HCT116 (cell line): ENCODE results near the gene GPR37L1. TPM values are rescaled to one million over a fixed set of nuclear protein-coding genes. Genes with fewer than 3 reads are reported as not detected.
A peak's percentile ranks its signal among the peaks of the same experiment; 100 is the strongest.
"Not testable (repeated sequence)": the region's sequence is repeated elsewhere in the genome, so short reads cannot be mapped to it uniquely, and the experiment has no call there.

Experiments
- ATAC-seq: fragments of 200-7000 bp; cut with Tn5 transposase; 2 replicates; pipeline ENCODE4 v1.9.1; 2020; ENCODE audit warnings: mild to moderate bottlenecking, moderate library complexity
- BruUV-seq: library from RNA; stranded (reverse); fragments of 400-500 nt; replicated peaks from 2 replicates; lab custom pipeline; 2021; lab: Mats Ljungman, UMichigan
- CTCF ChIA-PET: fragments of 300-600 bp; sonication (Branson Sonifier 250); formaldehyde crosslinking; loops from one replicate; lab custom pipeline; 2021; ENCODE audit warnings: antibody characterized with exemption; lab: Charles Lee
- POLR2A ChIA-PET: fragments of 300-600, 350-600 bp; sonication (Branson Sonifier 250); formaldehyde crosslinking; loops from one replicate; lab custom pipeline; 2021; ENCODE audit warnings: antibody characterized with exemption; lab: Charles Lee
- RAD21 ChIA-PET, 2 experiments: fragments of 300-600 bp; sonication (Branson Sonifier 250); formaldehyde crosslinking; loops; one replicate each; lab custom pipeline; 2023; ENCODE audit warnings: low total read pairs in 2 of 2; ENCODE audit not compliant: uncharacterized antibody in 2 of 2, unreplicated experiment in 2 of 2, low non-redundant PET in 1 of 2; lab: Charles Lee
- DNase-seq: peaks from one replicate; pipeline ENCODE4 v3.0.0-alpha.2; 2010; ENCODE audit warnings: low read depth, low spot score
- H2AFZ ChIP-seq: fragments of 200-600 bp; shearing (Covaris generic), sonication (generic); 2 replicates; pipeline ENCODE4 v1.6.1; 2017; ENCODE audit warnings: low read depth, mixed run types, mixed read lengths, antibody characterized with exemption, low read length; ENCODE audit not compliant: poor library complexity, severe bottlenecking
- H3K27ac ChIP-seq: 2 replicates; pipeline ENCODE4 v1.5.1; 2012; ENCODE audit warnings: low read depth, low read length
- H3K27me3 ChIP-seq: fragments of 200-600 bp; sonication (generic); 2 replicates; pipeline ENCODE4 v1.6.1; 2016; ENCODE audit warnings: mixed run types, low read length, mixed read lengths; ENCODE audit not compliant: insufficient read depth
- H3K36me3 ChIP-seq, 2 experiments: fragments of 200-500 bp in 1 of 2; fragments of 200-600 bp in 1 of 2; sonication (Bioruptor generic) in 1 of 2; sonication (generic) in 1 of 2; 2 replicates each; pipeline versions ENCODE4 v1.5.1 to v1.6.1; 2014 to 2016; ENCODE audit warnings: low read length in 2 of 2, inconsistent platforms in 1 of 2, mixed read lengths in 1 of 2, mixed run types in 1 of 2; ENCODE audit not compliant: insufficient read depth in 2 of 2, control insufficient read depth in 1 of 2
- H3K4me1 ChIP-seq, 2 experiments: fragments of 200-600 bp in 1 of 2; sonication (generic) in 1 of 2; 2 replicates each; pipeline versions ENCODE4 v1.5.1 to v1.6.1; 2012 to 2017; ENCODE audit warnings: low read length in 2 of 2, inconsistent platforms in 1 of 2, mild to moderate bottlenecking in 1 of 2, mixed read lengths in 1 of 2, mixed run types in 1 of 2, moderate library complexity in 1 of 2; ENCODE audit not compliant: insufficient read depth in 2 of 2, control insufficient read depth in 1 of 2
- H3K4me2 ChIP-seq: fragments of 200-600 bp; sonication (generic); 2 replicates; pipeline ENCODE4 v1.6.1; 2017; ENCODE audit warnings: mixed run types, low read length, mixed read lengths
- H3K4me3 ChIP-seq, 2 experiments: fragments of 200-600 bp in 1 of 2; sonication (generic) in 1 of 2; replicated peaks in 1 of 2; 2 replicates each; pipeline ENCODE4 v1.5.1; 2011 to 2016; ENCODE audit warnings: low read length in 2 of 2, control low read depth in 1 of 2, low read depth in 1 of 2, mild to moderate bottlenecking in 1 of 2, mixed read lengths in 1 of 2, mixed run types in 1 of 2
- H3K79me2 ChIP-seq: fragments of 200-600 bp; sonication (generic); 2 replicates; pipeline ENCODE4 v1.6.1; 2017; ENCODE audit warnings: mild to moderate bottlenecking, mixed run types, low read length, moderate library complexity, mixed read lengths; ENCODE audit not compliant: insufficient read depth
- H3K9ac ChIP-seq: fragments of 200-600 bp; sonication (generic); 2 replicates; pipeline ENCODE4 v1.6.1; 2016; ENCODE audit warnings: low read length, mixed read lengths
- H3K9me2 ChIP-seq: fragments of 200-600 bp; sonication (generic), shearing (Covaris generic); 2 replicates; pipeline ENCODE4 v1.6.1; 2017; ENCODE audit warnings: mixed run types, mild to moderate bottlenecking, moderate library complexity; ENCODE audit not compliant: insufficient read depth
- H3K9me3 ChIP-seq, 2 experiments: fragments of 200-500 bp in 1 of 2; fragments of 200-600 bp in 1 of 2; sonication (Bioruptor generic) in 1 of 2; sonication (generic) in 1 of 2; 2 replicates each; pipeline ENCODE4 v1.6.1; 2014 to 2017; ENCODE audit warnings: low read length in 2 of 2, mixed read lengths in 2 of 2, inconsistent platforms in 1 of 2, low read depth in 1 of 2, mild to moderate bottlenecking in 1 of 2, mixed run types in 1 of 2, moderate library complexity in 1 of 2; ENCODE audit not compliant: control insufficient read depth in 1 of 2, insufficient read depth in 1 of 2
- H4K20me1 ChIP-seq: fragments of 200-600 bp; sonication (generic), shearing (Covaris generic); 2 replicates; pipeline ENCODE4 v1.6.1; 2017; ENCODE audit warnings: mixed run types, mild to moderate bottlenecking, moderate library complexity; ENCODE audit not compliant: insufficient read depth
- intact Hi-C: fragments of 100-400 bp; cut with micrococcal nuclease; formaldehyde crosslinking; loops from 2 replicates; pipeline ENCODE4 v1.10.0; 2022
- total RNA-seq: library from RNA; stranded (reverse); gene quantifications from one replicate; pipeline ENCODE4 v1.2.1, GENCODE V29; 2021; ENCODE audit not compliant: unreplicated experiment
- TF ChIP-seq, protein P1 (sequence below): IDR thresholded peaks from 2 replicates; pipeline ENCODE4 v1.6.1; 2012

The GPR37L1 gene
- total RNA-seq, 1 experiment from 2014 or later: 0.10 TPM

DNA sequence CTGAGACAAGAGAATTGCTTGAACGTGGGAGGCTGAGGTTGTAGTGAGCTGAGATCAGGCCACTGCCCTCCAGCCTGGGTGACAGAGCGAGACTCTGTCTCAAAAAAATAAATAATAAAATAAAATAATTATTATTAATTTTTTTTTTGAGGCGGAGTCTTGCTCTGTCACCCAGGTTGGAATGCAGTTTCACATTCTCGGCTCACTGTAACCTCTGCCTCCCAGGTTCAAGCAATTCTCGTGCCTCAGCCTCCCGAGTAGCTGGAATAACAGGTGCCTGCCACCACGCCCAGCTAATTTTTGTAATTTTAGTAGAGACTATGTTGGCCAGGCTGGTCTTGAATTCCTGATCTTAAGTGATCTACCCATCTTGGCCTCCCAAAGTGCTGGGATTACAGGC, 11.1 kb upstream of the GPR37L1 start:
- peaks cover 49 to 58% of the 10 kb centered on the region in 2 experiments for H3K4me1 ChIP-seq
- H3K9ac ChIP-seq, intact Hi-C loops, H3K36me3 ChIP-seq, H3K4me3 ChIP-seq, BruUV-seq, H3K27me3 ChIP-seq, H3K9me2 ChIP-seq, H3K79me2 ChIP-seq, H3K27ac ChIP-seq, DNase-seq, H3K9me3 ChIP-seq, H3K4me2 ChIP-seq, ATAC-seq, H4K20me1 ChIP-seq, H2AFZ ChIP-seq, RAD21 ChIA-PET: not testable (repeated sequence)
- ChIA-PET CTCF (interaction anchor here (0.9 to 3.4 kb wide), 4 partner anchors 43 to 112 kb away, joined by 3 to 13 read pairs (median 8); partner anchors contain the start of gene ELF3), POLR2A (interaction anchor here (1.9 to 4.3 kb wide), 2 partner anchors 94 to 102 kb away, joined by 10 to 48 read pairs; partner anchors contain the start of gene ELF3)

DNA sequence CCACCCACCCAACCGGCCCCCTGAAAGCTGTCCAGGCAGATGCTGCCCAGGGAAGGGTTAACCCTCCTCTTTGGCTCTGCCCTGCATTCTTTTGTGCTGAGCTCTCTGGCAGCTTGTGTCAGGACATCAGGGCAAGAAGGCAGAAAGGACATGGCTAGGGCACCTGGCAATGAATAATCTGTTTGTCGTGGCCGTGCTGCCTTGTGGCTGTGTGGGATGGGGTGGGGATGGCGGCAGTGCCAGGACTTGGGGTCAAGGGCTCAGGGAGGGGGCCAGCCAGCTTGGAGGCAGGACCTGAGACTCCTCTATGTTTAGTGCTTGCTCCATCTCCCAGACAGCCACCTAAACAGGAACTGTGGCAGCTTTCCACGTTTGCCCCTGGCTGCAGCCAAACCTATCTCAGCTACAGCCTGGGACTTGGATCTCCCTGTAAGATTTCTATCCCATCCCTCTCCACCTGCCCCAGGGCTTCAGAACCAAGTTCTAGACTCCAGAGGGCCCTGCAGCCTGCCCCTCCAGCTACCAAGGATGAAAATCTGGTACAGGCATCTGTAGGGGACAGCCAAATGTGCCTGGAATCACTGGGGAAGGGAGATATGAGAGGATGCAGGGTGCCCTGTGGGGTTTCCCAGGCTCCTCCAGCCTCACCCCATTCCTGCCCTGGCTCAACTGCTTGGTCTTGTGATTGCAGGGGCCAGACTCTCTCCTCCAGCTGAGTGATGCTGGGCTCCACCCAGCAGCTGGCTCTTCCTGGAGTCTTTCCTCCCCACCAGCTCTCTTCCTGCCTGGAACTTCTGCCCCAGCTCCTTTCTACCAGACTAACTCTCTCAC, 9.6 kb upstream of the GPR37L1 start:
- no peaks in the 10 kb centered on the region for H4K20me1 ChIP-seq
- H3K9me2 ChIP-seq: no peaks in the 10 kb centered on the region
- H3K27ac ChIP-seq: no peak overlapping the region
- RAD21 ChIA-PET: interaction anchor here in 1 of 2 experiments (1.0 to 1.3 kb wide), 3 partner anchors 56 to 106 kb away, joined by 4 to 5 read pairs (median 4); no protein-coding TSS in a partner anchor
- no TSS peak for BruUV-seq
- H3K4me3 ChIP-seq: no peak overlapping the region
- peak overlapping the region; percentile 16 for H2AFZ ChIP-seq
- TF ChIP-seq, protein P1, sequence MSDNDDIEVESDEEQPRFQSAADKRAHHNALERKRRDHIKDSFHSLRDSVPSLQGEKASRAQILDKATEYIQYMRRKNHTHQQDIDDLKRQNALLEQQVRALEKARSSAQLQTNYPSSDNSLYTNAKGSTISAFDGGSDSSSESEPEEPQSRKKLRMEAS: no peak
- TF ChIP-seq, all 23 proteins: peak for 0
- ATAC-seq: peak; percentile 41
- H3K27me3 ChIP-seq: no peaks in the 10 kb centered on the region
- ChIA-PET POLR2A (interaction anchor here (0.8 to 4.3 kb wide), 9 partner anchors 7 to 130 kb away, joined by 3 to 48 read pairs (median 4); partner anchors contain the start of genes ELF3 and GPR37L1), CTCF (interaction anchor here (1.3 to 3.4 kb wide), 5 partner anchors 96 to 114 kb away, joined by 3 to 15 read pairs (median 12); partner anchors contain the start of gene ELF3)
- H3K9ac ChIP-seq: 0 out of 2 replicates have a peak overlapping the region, but pooled peaks have one; percentile 15
- H3K36me3 ChIP-seq: no peaks in the 10 kb centered on the region
- H3K4me2 ChIP-seq: peak overlapping the region; percentile 63
- intact Hi-C loops: no loop called here
- H3K9me3 ChIP-seq: no peaks in the 10 kb centered on the region
- no peaks in the 10 kb centered on the region for H3K79me2 ChIP-seq
- no peak for DNase-seq
- peaks cover 38 to 47% of the 10 kb centered on the region in 2 experiments for H3K4me1 ChIP-seq
